Amygdala (tissue), 56 donors: ENCODE measurements around the gene MROH8.
"Not testable (repeated sequence)": the region's sequence is repeated elsewhere in the genome, so short reads cannot be mapped to it uniquely, and the experiment has no call there.

ENCODE experiments used
- DNase-seq, 56 donors: peaks; one replicate each; lab custom pipeline; 2025; lab: John Stamatoyannopoulos, UW

MROH8 gene

GRCh38 chr20:37108676-37109075, 70.7 kb downstream of the MROH8 start:
- DNase-seq = no peak

GRCh38 chr20:37102571-37102970, 76.8 kb downstream of the MROH8 start:
- no peak for DNase-seq

- DNase-seq = no peak
Observed at GRCh38 chr20:37096415-37097041, 82.8 kb downstream of the MROH8 start.

GRCh38 chr20:37095599-37096414, 83.5 kb downstream of the MROH8 start, which contains the start of gene RBL1:
Gene RBL1, minus strand, starts transcription at chr20:37095997. Its CDS starts 69 bp downstream, at chr20:37095928.
- DNase-seq = peak in 55 of 56 donors; percentile 26 to 93 (median 79)

- peak in 3 of 56 donors; percentile 8 to 17 (median 16) for DNase-seq
Observed at GRCh38 chr20:37095108-37095598, 84.2 kb downstream of the MROH8 start.

- DNase-seq = no peak
Observed at GRCh38 chr20:37090407-37090806, 88.9 kb downstream of the MROH8 start.

GRCh38 chr20:37081717-37082289, 97.5 kb downstream of the MROH8 start:
- peak in 1 of 56 donors; percentile 11 for DNase-seq

- no peak for DNase-seq
Observed at GRCh38 chr20:37077009-37077408, 102.3 kb downstream of the MROH8 start.

GRCh38 chr20:37075932-37076685, 103.2 kb downstream of the MROH8 start:
- no peak for DNase-seq

GRCh38 chr20:37072293-37073196, 106.8 kb downstream of the MROH8 start:
- DNase-seq = no peak

- DNase-seq = no peak
Observed at GRCh38 chr20:37071481-37071911, 107.9 kb downstream of the MROH8 start.

- DNase-seq = not testable (repeated sequence)
Observed at GRCh38 chr20:37069563-37069962, 109.8 kb downstream of the MROH8 start.

- DNase-seq = no peak
Observed at GRCh38 chr20:37066168-37066567, 113.2 kb downstream of the MROH8 start.

- DNase-seq = no peak
Observed at GRCh38 chr20:37055276-37055675, 124.1 kb downstream of the MROH8 start.

GRCh38 chr20:37053230-37053950, 126.0 kb downstream of the MROH8 start:
- DNase-seq = no peak
